ENCODE data around the gene OR4M1. TPM values are rescaled to one million over a fixed set of nuclear protein-coding genes. Genes with fewer than 3 reads are reported as not detected.
"Not testable (repeated sequence)": the region's sequence is repeated elsewhere in the genome, so short reads cannot be mapped to it uniquely, and the experiment has no call there.

OR4M1 gene
- total RNA-seq, 2 experiments from 2014 or later = not detected

- intact Hi-C loops (cut with micrococcal nuclease) = no loop called here
- ChIA-PET CTCF (no interaction called here), POLR2A (no interaction called here)
These were observed 26.6 kb downstream of the OR4M1 start for GRCh38 chr14:19799880-19800279.

GRCh38 chr14:19800282-19801117 lies 27.2 kb downstream of the OR4M1 start:
- DNase-seq (no peak), ATAC-seq (no peak)
- intact Hi-C loops (cut with micrococcal nuclease) = no loop called here
- no peak for TF ChIP-seq CTCF (IDR thresholded peaks at IDR 0.05)
- CTCF ChIA-PET = no interaction called here
- Mint-ChIP-seq H3K27me3 (no peaks in the 10 kb centered on the region), H3K9me3 (peaks cover 5% of the 10 kb centered on the region), H3K36me3 (ENCODE audit: low read depth) (no peaks in the 10 kb centered on the region), H3K4me3 (no peak overlapping the region), H3K27ac (no peak overlapping the region), H3K4me1 (ENCODE audit: low read depth) (no peaks in the 10 kb centered on the region)
- POLR2A ChIA-PET = no interaction called here

More at GRCh38 chr14:19799880-19800279, 26.6 kb downstream of the OR4M1 start:
- no peak for TF ChIP-seq CTCF (IDR thresholded peaks at IDR 0.05)
- Mint-ChIP-seq H3K9me3 (peaks cover 5% of the 10 kb centered on the region), H3K27ac (no peak overlapping the region), H3K27me3 (no peaks in the 10 kb centered on the region), H3K36me3 (ENCODE audit: low read depth) (no peaks in the 10 kb centered on the region), H3K4me1 (ENCODE audit: low read depth) (no peaks in the 10 kb centered on the region), H3K4me3 (no peak overlapping the region)
- ATAC-seq (no peak), DNase-seq (no peak)

DNA sequence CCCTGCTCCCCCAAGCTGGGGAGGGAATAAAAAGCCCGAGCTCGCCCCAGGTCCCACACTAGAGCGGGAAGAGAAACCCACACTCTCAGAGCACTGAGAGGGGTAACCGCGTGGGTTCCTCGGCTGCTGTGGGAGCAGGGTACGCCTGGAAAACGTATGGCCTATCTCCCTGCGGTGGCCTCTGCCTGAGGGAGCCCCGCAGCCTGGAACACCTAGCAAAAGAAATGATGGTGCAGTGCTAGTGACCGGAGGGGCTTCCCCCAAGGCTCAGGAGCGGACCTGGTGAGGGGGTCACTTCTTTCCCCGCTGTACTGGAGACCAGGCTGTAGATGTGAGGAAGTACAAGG lies 27.8 kb downstream of the OR4M1 start:
- DNase-seq (no peak), ATAC-seq (no peak)
- Mint-ChIP-seq H3K4me1 (ENCODE audit: low read depth) (no peaks in the 10 kb centered on the region), H3K36me3 (ENCODE audit: low read depth) (no peaks in the 10 kb centered on the region), H3K27ac (no peak overlapping the region), H3K27me3 (no peaks in the 10 kb centered on the region), H3K4me3 (no peak overlapping the region), H3K9me3 (peaks cover 5% of the 10 kb centered on the region)
- ChIA-PET POLR2A (no interaction called here), CTCF (no interaction called here)
- no peak for TF ChIP-seq CTCF (IDR thresholded peaks at IDR 0.05)
- intact Hi-C loops (cut with micrococcal nuclease) = no loop called here

- H3K27me3 Mint-ChIP-seq; H3K9me3 Mint-ChIP-seq; ATAC-seq; H3K4me3 Mint-ChIP-seq; H3K36me3 Mint-ChIP-seq (ENCODE audit: low read depth); H3K27ac Mint-ChIP-seq; intact Hi-C loops (cut with micrococcal nuclease); CTCF ChIA-PET; POLR2A ChIA-PET; DNase-seq; H3K4me1 Mint-ChIP-seq (ENCODE audit: low read depth): not testable (repeated sequence)
These were observed 30.2 kb downstream of the OR4M1 start, which contains the start of gene OR4N2 for GRCh38 chr14:19803470-19803869. Gene OR4N2, plus strand, starts transcription at chr14:19803770. Its CDS starts 23,679 bp downstream, at chr14:19827449.

GRCh38 chr14:19813171-19813920 lies 40.0 kb downstream of the OR4M1 start:
- DNase-seq; H3K4me1 Mint-ChIP-seq (ENCODE audit: low read depth); H3K27me3 Mint-ChIP-seq; intact Hi-C loops (cut with micrococcal nuclease); CTCF ChIA-PET; ATAC-seq; H3K27ac Mint-ChIP-seq; H3K36me3 Mint-ChIP-seq (ENCODE audit: low read depth); POLR2A ChIA-PET; H3K4me3 Mint-ChIP-seq: not testable (repeated sequence)
- H3K9me3 Mint-ChIP-seq = peaks cover 13% of the 10 kb centered on the region

GRCh38 chr14:19819879-19820278 lies 46.6 kb downstream of the OR4M1 start:
- ATAC-seq; H3K9me3 Mint-ChIP-seq; H3K27ac Mint-ChIP-seq; H3K27me3 Mint-ChIP-seq; intact Hi-C loops (cut with micrococcal nuclease); DNase-seq; H3K4me3 Mint-ChIP-seq; H3K36me3 Mint-ChIP-seq (ENCODE audit: low read depth); CTCF ChIA-PET; H3K4me1 Mint-ChIP-seq (ENCODE audit: low read depth); POLR2A ChIA-PET: not testable (repeated sequence)

DNA sequence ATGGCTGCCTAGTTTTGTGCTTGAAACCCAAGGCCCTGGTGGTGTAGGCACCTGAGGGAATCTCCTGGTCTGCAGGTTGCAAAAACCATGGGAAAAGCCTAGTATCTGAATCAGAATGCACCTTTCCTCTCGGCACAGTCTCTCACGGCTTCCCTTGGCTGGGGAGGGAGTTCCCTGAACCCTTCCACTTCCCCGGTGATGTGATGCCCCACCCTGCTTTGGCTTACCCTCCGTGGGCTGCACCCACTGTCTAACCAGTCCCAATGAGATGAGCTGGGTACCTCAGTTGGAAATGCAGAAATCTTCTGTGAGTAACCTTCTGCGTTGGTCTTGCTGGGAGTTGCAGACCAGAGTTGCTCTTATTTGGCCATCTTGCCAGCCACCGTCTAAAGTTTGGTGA lies 47.7 kb downstream of the OR4M1 start:
- H3K9me3 Mint-ChIP-seq; H3K27me3 Mint-ChIP-seq; H3K4me1 Mint-ChIP-seq (ENCODE audit: low read depth); ATAC-seq; DNase-seq; CTCF ChIA-PET; H3K36me3 Mint-ChIP-seq (ENCODE audit: low read depth); H3K27ac Mint-ChIP-seq; H3K4me3 Mint-ChIP-seq; intact Hi-C loops (cut with micrococcal nuclease); POLR2A ChIA-PET: not testable (repeated sequence)

All from activated CD8-positive, alpha-beta T cell treated with anti-CD3 and anti-CD28 coated beads for 36 hours (primary cell).